H1 (cell line): ENCODE results near the gene BCAS4.

Experiments used
- CREB1 ChIP-seq: IDR thresholded peaks from 2 replicates; pipeline ENCODE4 v1.6.1; 2012; ENCODE audit warnings: inconsistent platforms
- HDAC2 ChIP-seq, 2 experiments: fragments of 300-600 bp in 1 of 2; sonication (generic) in 1 of 2; IDR thresholded peaks; 2 replicates each; pipeline ENCODE4 v1.6.1; 2011 to 2012; ENCODE audit warnings: low read depth in 2 of 2, low read length in 2 of 2, mild to moderate bottlenecking in 2 of 2, moderate library complexity in 2 of 2, borderline replicate concordance in 1 of 2, inconsistent platforms in 1 of 2
- MAX ChIP-seq: IDR thresholded peaks from 2 replicates; pipeline ENCODE4 v1.6.1; 2012; ENCODE audit warnings: inconsistent platforms
- NANOG ChIP-seq: IDR thresholded peaks from 2 replicates; pipeline ENCODE4 v1.6.1; 2011; ENCODE audit warnings: low read length, low read depth, mild to moderate bottlenecking, inconsistent platforms; ENCODE audit not compliant: insufficient read depth, poor library complexity, severe bottlenecking
- PHF8 ChIP-seq: fragments of 200-600 bp; sonication (generic); conservative IDR thresholded peaks from 2 replicates; pipeline ENCODE4 v1.7.1; 2012; ENCODE audit warnings: low read depth, mild to moderate bottlenecking, inconsistent platforms, low read length, moderate library complexity
- POLR2A ChIP-seq, 2 experiments: IDR thresholded peaks; 1 replicate in 1 of 2; 2 replicates in 1 of 2; pipeline ENCODE4 v1.6.1; 2011; ENCODE audit warnings: low read depth in 2 of 2, low read length in 2 of 2, mild to moderate bottlenecking in 2 of 2; ENCODE audit errors: control extremely low read depth in 1 of 2
- SP1 ChIP-seq: IDR thresholded peaks from 2 replicates; pipeline ENCODE4 v1.6.1; 2011; ENCODE audit warnings: low read depth, low read length
- TBP ChIP-seq: IDR thresholded peaks from 2 replicates; pipeline ENCODE4 v1.6.1; 2011; ENCODE audit warnings: low read depth, low read length, improper control_type of control experiment
- TF ChIP-seq, protein P1 (sequence below), 3 experiments: IDR thresholded peaks; 1 replicate in 2 of 3; 2 replicates in 1 of 3; pipeline versions ENCODE4 v1.5.1 to v1.6.1; 2011; ENCODE audit warnings: low read length in 3 of 3, mild to moderate bottlenecking in 3 of 3, inconsistent platforms in 2 of 3, low read depth in 1 of 3, moderate library complexity in 1 of 3; ENCODE audit not compliant: insufficient read depth in 1 of 3; ENCODE audit errors: control extremely low read depth in 1 of 3

- TF ChIP-seq, protein P1, sequence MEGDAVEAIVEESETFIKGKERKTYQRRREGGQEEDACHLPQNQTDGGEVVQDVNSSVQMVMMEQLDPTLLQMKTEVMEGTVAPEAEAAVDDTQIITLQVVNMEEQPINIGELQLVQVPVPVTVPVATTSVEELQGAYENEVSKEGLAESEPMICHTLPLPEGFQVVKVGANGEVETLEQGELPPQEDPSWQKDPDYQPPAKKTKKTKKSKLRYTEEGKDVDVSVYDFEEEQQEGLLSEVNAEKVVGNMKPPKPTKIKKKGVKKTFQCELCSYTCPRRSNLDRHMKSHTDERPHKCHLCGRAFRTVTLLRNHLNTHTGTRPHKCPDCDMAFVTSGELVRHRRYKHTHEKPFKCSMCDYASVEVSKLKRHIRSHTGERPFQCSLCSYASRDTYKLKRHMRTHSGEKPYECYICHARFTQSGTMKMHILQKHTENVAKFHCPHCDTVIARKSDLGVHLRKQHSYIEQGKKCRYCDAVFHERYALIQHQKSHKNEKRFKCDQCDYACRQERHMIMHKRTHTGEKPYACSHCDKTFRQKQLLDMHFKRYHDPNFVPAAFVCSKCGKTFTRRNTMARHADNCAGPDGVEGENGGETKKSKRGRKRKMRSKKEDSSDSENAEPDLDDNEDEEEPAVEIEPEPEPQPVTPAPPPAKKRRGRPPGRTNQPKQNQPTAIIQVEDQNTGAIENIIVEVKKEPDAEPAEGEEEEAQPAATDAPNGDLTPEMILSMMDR (IDR thresholded peaks at IDR 0.05; ENCODE audit: control extremely low read depth in 1 of 3, insufficient read depth in 1 of 3, low read depth in 1 of 3, low read length in 3 of 3) = no peak
- TF ChIP-seq HDAC2 (IDR thresholded peaks at IDR 0.05; ENCODE audit: borderline replicate concordance in 1 of 2, low read depth in 2 of 2, low read length in 2 of 2) (no peak), POLR2A (IDR thresholded peaks at IDR 0.05; ENCODE audit: control extremely low read depth in 1 of 2, low read depth in 2 of 2, low read length in 2 of 2) (no peak), NANOG (no peak), TBP (no peak), MAX (no peak), CREB1 (no peak), SP1 (no peak), PHF8 (no peak)
Observed at GRCh38 chr20:50789968-50790650, 4.8 kb upstream of the BCAS4 start.
